MG63 (cell line): ENCODE results near the gene TNFRSF11A. TPM values are rescaled to one million over a fixed set of nuclear protein-coding genes. Genes with fewer than 3 reads are reported as not detected.

Source experiments
- DNase-seq: peaks from one replicate; pipeline ENCODE4 v3.0.0-alpha.2; 2020
- H3K27me3 ChIP-seq: fragments of 250-450 bp; sonication (Bioruptor Pico); 2 replicates; pipeline ENCODE4 v1.5.1; 2020; ENCODE audit warnings: mild to moderate bottlenecking, moderate library complexity
- H3K36me3 ChIP-seq: fragments of 250-450 bp; sonication (Bioruptor Pico); 2 replicates; pipeline ENCODE4 v1.5.1; 2020; ENCODE audit warnings: mild to moderate bottlenecking, moderate library complexity
- H3K4me3 ChIP-seq: fragments of 250-450 bp; sonication (Bioruptor Pico); 2 replicates; pipeline ENCODE4 v1.5.1; 2020; ENCODE audit warnings: mild to moderate bottlenecking, moderate library complexity
- H3K9me3 ChIP-seq: fragments of 250-450 bp; sonication (Bioruptor Pico); 2 replicates; pipeline ENCODE4 v1.5.1; 2020; ENCODE audit warnings: mild to moderate bottlenecking, moderate library complexity
- total RNA-seq: library from RNA; depleted of rRNA; stranded (reverse); fragments of >200 nt; shearing (Covaris generic); gene quantifications from 2 replicates; pipeline ENCODE4 v1.2.3, GENCODE V29; 2014; ENCODE audit warnings: low replicate concordance

The TNFRSF11A gene
- total RNA-seq, 1 experiment from 2014 or later: 7.0 TPM

GRCh38 chr18:62357079-62357719, 32.1 kb downstream of the TNFRSF11A start:
- no peaks in the 10 kb centered on the region for H3K36me3 ChIP-seq
- H3K4me3 ChIP-seq: no peak overlapping the region
- no peaks in the 10 kb centered on the region for H3K27me3 ChIP-seq
- H3K9me3 ChIP-seq: no peaks in the 10 kb centered on the region
- DNase-seq: no peak

DNA sequence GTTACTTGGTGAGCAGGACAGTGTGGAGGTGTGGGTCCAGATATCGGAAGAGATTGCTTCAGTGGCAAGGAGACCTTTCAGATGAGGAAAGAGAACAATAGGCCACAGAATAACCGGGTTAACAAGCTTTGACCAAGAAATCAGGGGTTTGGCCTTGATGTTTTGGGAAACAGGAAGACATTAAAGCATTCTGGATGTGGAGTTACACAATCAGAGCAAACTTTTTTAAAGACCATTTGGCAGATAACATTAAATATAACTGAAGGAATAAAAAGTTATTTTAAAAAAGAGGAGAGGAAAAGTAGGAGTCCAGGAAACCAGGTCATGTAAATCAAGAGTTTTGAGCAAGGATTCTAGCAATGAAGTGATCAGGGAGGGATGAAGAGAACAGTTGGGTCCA, 35.7 kb downstream of the TNFRSF11A start:
- no peak for DNase-seq
- Histone ChIP-seq H3K27me3 (no peaks in the 10 kb centered on the region), H3K36me3 (no peaks in the 10 kb centered on the region), H3K4me3 (no peak overlapping the region), H3K9me3 (no peaks in the 10 kb centered on the region)

DNA sequence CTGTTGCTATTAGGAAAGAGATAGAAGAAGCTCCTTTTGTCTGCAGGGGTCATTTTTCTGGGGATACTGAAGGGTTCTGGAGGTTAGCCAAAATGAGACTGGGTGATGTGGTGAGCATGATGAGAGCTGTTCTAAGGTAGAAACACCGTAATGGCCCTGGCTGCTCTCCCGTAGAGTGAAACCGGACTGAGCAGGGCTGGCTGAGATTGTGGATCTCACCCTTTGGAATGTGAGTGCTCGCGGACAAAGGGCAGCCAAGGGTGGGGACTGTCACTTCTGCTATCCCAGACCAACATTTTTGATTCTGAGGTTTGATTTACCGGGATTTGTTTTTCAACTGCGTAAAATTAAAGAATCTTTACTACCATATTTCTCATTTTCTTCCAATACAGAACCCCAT, 36.2 kb downstream of the TNFRSF11A start:
- no peaks in the 10 kb centered on the region for H3K36me3 ChIP-seq
- no peaks in the 10 kb centered on the region for H3K27me3 ChIP-seq
- H3K9me3 ChIP-seq: no peaks in the 10 kb centered on the region
- DNase-seq: no peak
- no peak overlapping the region for H3K4me3 ChIP-seq

GRCh38 chr18:62364558-62364957, 39.4 kb downstream of the TNFRSF11A start:
- Histone ChIP-seq H3K27me3 (no peaks in the 10 kb centered on the region), H3K9me3 (no peaks in the 10 kb centered on the region), H3K4me3 (no peak overlapping the region), H3K36me3 (no peaks in the 10 kb centered on the region)
- no peak for DNase-seq

DNA sequence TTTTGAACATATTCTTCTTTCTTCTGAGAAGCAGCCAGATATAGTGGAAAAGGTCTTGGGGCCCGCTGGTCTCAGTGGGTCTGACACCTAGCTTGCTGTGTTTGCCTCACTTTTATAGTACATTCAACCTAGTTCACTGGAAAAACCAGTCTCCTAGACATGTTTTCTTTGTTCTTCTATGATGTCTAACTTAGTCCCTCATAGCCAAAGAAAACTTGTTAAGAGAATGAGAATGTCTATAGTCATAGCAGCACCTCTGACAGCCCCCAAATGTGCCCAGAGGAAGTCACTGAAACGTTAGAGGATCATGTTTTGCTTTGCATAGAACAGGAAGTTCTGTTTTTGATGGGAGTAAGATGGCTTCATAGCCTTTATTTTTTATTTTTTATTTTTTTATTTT, 40.3 kb downstream of the TNFRSF11A start:
- no peaks in the 10 kb centered on the region for H3K36me3 ChIP-seq
- no peaks in the 10 kb centered on the region for H3K27me3 ChIP-seq
- no peak for DNase-seq
- H3K4me3 ChIP-seq: no peak overlapping the region
- no peaks in the 10 kb centered on the region for H3K9me3 ChIP-seq

GRCh38 chr18:62366992-62367391, 41.9 kb downstream of the TNFRSF11A start:
- Histone ChIP-seq H3K4me3 (no peak overlapping the region), H3K27me3 (no peaks in the 10 kb centered on the region), H3K36me3 (no peaks in the 10 kb centered on the region), H3K9me3 (no peaks in the 10 kb centered on the region)
- DNase-seq: no peak

- H3K36me3 ChIP-seq: no peaks in the 10 kb centered on the region
- no peak for DNase-seq
- no peaks in the 10 kb centered on the region for H3K9me3 ChIP-seq
- H3K27me3 ChIP-seq: no peaks in the 10 kb centered on the region
- H3K4me3 ChIP-seq: no peak overlapping the region
Observed at GRCh38 chr18:62368100-62368499, 43.0 kb downstream of the TNFRSF11A start.

DNA sequence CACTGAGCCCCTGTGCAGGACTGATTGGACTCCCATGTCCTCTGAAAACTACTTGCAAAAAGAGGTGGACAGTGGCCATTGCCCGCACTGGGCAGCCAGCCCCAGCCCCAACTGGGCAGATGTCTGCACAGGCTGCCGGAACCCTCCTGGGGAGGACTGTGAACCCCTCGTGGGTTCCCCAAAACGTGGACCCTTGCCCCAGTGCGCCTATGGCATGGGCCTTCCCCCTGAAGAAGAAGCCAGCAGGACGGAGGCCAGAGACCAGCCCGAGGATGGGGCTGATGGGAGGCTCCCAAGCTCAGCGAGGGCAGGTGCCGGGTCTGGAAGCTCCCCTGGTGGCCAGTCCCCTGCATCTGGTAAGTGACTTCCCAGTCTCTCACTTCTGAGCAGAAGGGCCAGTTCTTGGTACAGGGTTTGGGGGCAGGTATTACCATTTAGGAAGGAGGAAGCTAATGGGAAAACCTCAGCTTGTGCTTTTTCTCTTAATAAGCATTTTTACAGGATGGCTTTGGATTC, 44.1 kb downstream of the TNFRSF11A start:
- Histone ChIP-seq H3K36me3 (no peaks in the 10 kb centered on the region), H3K9me3 (no peaks in the 10 kb centered on the region), H3K4me3 (no peak overlapping the region), H3K27me3 (no peaks in the 10 kb centered on the region)
- no peak for DNase-seq

- no peak for DNase-seq
- Histone ChIP-seq H3K9me3 (no peaks in the 10 kb centered on the region), H3K36me3 (no peaks in the 10 kb centered on the region), H3K4me3 (no peak overlapping the region), H3K27me3 (no peaks in the 10 kb centered on the region)
Observed at GRCh38 chr18:62370366-62370765, 45.3 kb downstream of the TNFRSF11A start.

- DNase-seq: no peak
- no peaks in the 10 kb centered on the region for H3K27me3 ChIP-seq
- no peaks in the 10 kb centered on the region for H3K36me3 ChIP-seq
- H3K9me3 ChIP-seq: no peaks in the 10 kb centered on the region
- H3K4me3 ChIP-seq: no peak overlapping the region
Observed at GRCh38 chr18:62371436-62371835, 46.3 kb downstream of the TNFRSF11A start.

GRCh38 chr18:62372156-62372555, 47.0 kb downstream of the TNFRSF11A start:
- no peak for DNase-seq
- H3K36me3 ChIP-seq: no peaks in the 10 kb centered on the region

DNA sequence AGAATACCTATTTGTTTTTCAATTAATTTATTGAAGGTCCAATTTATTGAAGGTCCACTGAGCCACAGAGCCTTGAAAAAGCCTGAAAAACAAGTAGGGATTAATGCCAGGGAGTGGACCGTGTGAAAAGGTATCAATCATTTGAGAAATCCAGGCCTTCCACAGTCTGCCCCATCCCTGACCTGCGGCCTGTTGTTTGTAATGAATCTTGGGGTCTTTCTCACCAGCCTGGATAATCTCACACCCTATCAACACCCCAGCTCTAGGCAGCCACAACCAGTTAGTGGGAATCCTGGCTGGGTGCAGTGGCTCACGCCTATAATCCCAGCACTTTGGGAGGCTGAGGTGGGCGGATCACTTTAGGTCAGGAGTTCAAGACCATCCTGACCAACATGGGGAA, 47.8 kb downstream of the TNFRSF11A start:
- H3K4me3 ChIP-seq: no peak overlapping the region
- no peaks in the 10 kb centered on the region for H3K36me3 ChIP-seq
- H3K9me3 ChIP-seq: no peaks in the 10 kb centered on the region
- no peaks in the 10 kb centered on the region for H3K27me3 ChIP-seq
- DNase-seq: no peak

More at GRCh38 chr18:62372156-62372555, 47.0 kb downstream of the TNFRSF11A start:
- Histone ChIP-seq H3K9me3 (no peaks in the 10 kb centered on the region), H3K4me3 (no peak overlapping the region), H3K27me3 (no peaks in the 10 kb centered on the region)

- DNase-seq: no peak
- H3K36me3 ChIP-seq: no peaks in the 10 kb centered on the region
- H3K27me3 ChIP-seq: no peaks in the 10 kb centered on the region
- H3K4me3 ChIP-seq: no peak overlapping the region
- no peaks in the 10 kb centered on the region for H3K9me3 ChIP-seq
Observed at GRCh38 chr18:62374410-62374965, 49.4 kb downstream of the TNFRSF11A start.

- no peaks in the 10 kb centered on the region for H3K36me3 ChIP-seq
- no peaks in the 10 kb centered on the region for H3K9me3 ChIP-seq
- DNase-seq: no peak
- no peaks in the 10 kb centered on the region for H3K27me3 ChIP-seq
- H3K4me3 ChIP-seq: no peak overlapping the region
Observed at GRCh38 chr18:62377131-62377807, 52.2 kb downstream of the TNFRSF11A start.

- H3K4me3 ChIP-seq: no peak overlapping the region
- no peak for DNase-seq
- no peaks in the 10 kb centered on the region for H3K27me3 ChIP-seq
- H3K36me3 ChIP-seq: no peaks in the 10 kb centered on the region
- no peaks in the 10 kb centered on the region for H3K9me3 ChIP-seq
Observed at GRCh38 chr18:62379051-62379450, 53.9 kb downstream of the TNFRSF11A start.

DNA sequence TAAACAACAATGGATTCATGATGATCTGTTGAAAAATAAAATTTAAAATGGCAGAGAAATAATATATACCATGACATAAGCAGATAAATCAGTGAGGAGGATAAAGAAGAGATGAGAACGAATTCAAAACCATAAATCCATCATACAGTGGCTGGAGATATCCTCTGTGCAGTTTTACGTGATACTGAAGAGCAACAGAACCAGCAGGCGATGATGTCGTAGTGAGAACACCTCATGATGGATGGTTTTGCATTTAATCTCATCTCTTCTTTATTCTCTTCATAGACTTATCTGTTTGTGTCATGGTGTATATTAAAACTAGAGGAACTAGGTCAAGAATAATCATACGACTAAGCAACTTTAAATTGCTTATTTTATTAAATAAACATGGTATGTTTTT, 56.3 kb downstream of the TNFRSF11A start:
- no peaks in the 10 kb centered on the region for H3K9me3 ChIP-seq
- H3K4me3 ChIP-seq: no peak overlapping the region
- no peaks in the 10 kb centered on the region for H3K27me3 ChIP-seq
- DNase-seq: no peak
- no peaks in the 10 kb centered on the region for H3K36me3 ChIP-seq

GRCh38 chr18:62384068-62384467, 59.0 kb downstream of the TNFRSF11A start:
- no peaks in the 10 kb centered on the region for H3K36me3 ChIP-seq
- no peaks in the 10 kb centered on the region for H3K27me3 ChIP-seq
- no peak for DNase-seq
- peak overlapping the region; percentile 38 for H3K4me3 ChIP-seq
- no peaks in the 10 kb centered on the region for H3K9me3 ChIP-seq

GRCh38 chr18:62384610-62385097, 59.5 kb downstream of the TNFRSF11A start:
- peak; percentile 26 for DNase-seq
- no peaks in the 10 kb centered on the region for H3K27me3 ChIP-seq
- peak overlapping the region; percentile 38 for H3K4me3 ChIP-seq
- H3K36me3 ChIP-seq: no peaks in the 10 kb centered on the region
- H3K9me3 ChIP-seq: no peaks in the 10 kb centered on the region
